ENCODE results near the gene EFCAB7. TPM values are rescaled to one million over a fixed set of nuclear protein-coding genes. Genes with fewer than 3 reads are reported as not detected.

EFCAB7 gene
- total RNA-seq, 1 experiment from 2014 or later, result 9.6 TPM

- Mint-ChIP-seq H3K27me3 (ENCODE audit: unreplicated experiment) (no peaks in the 10 kb centered on the region), H3K9me3 (ENCODE audit: low read depth, unreplicated experiment) (no peaks in the 10 kb centered on the region), H3K27ac (ENCODE audit: unreplicated experiment) (no peak overlapping the region), H3K36me3 (ENCODE audit: insufficient read depth, unreplicated experiment) (no peaks in the 10 kb centered on the region), H3K4me3 (ENCODE audit: low read depth, unreplicated experiment) (no peak overlapping the region), H3K4me1 (ENCODE audit: low read depth, unreplicated experiment) (peaks cover 42% of the 10 kb centered on the region)
- BruUV-seq (replicated peaks), result no TSS peak
- intact Hi-C loops (cut with micrococcal nuclease; ENCODE audit: unreplicated experiment), result loop anchor here (2.0 to 5.0 kb wide), 3 partner anchors 75 to 303 kb away; no protein-coding TSS in a partner anchor
- CTCF ChIA-PET, result interaction anchor here (0.7 to 2.1 kb wide), 4 partner anchors 24 to 74 kb away, joined by 3 to 6 read pairs (median 3); no protein-coding TSS in a partner anchor
- DNase-seq, result no peak
- no peak for TF ChIP-seq CTCF (IDR thresholded peaks at IDR 0.05; ENCODE audit: unreplicated experiment)
Observed at GRCh38 chr1:63617450-63617849, 94.1 kb downstream of the EFCAB7 start.

GRCh38 chr1:63618011-63618410, 94.7 kb downstream of the EFCAB7 start:
- no peaks in the 10 kb centered on the region for H3K27me3 Mint-ChIP-seq (ENCODE audit: unreplicated experiment)
- no peak overlapping the region for H3K27ac Mint-ChIP-seq (ENCODE audit: unreplicated experiment)
- peaks cover 40% of the 10 kb centered on the region for H3K4me1 Mint-ChIP-seq (ENCODE audit: low read depth, unreplicated experiment)
- intact Hi-C loops (cut with micrococcal nuclease; ENCODE audit: unreplicated experiment), result loop anchor here (5.0 kb wide), 1 partner anchor 159 kb away; no protein-coding TSS in a partner anchor
- H3K36me3 Mint-ChIP-seq (ENCODE audit: insufficient read depth, unreplicated experiment), result no peaks in the 10 kb centered on the region
- DNase-seq, result no peak
- TF ChIP-seq CTCF (IDR thresholded peaks at IDR 0.05; ENCODE audit: unreplicated experiment), result no peak
- CTCF ChIA-PET, result interaction anchor here (0.7 to 2.1 kb wide), 3 partner anchors 45 to 74 kb away, joined by 3 to 6 read pairs (median 3); no protein-coding TSS in a partner anchor
- no TSS peak for BruUV-seq (replicated peaks)
- no peak overlapping the region for H3K4me3 Mint-ChIP-seq (ENCODE audit: low read depth, unreplicated experiment)
- H3K9me3 Mint-ChIP-seq (ENCODE audit: low read depth, unreplicated experiment), result no peaks in the 10 kb centered on the region

- Mint-ChIP-seq H3K36me3 (ENCODE audit: insufficient read depth, unreplicated experiment) (no peaks in the 10 kb centered on the region), H3K9me3 (ENCODE audit: low read depth, unreplicated experiment) (no peaks in the 10 kb centered on the region), H3K27me3 (ENCODE audit: unreplicated experiment) (no peaks in the 10 kb centered on the region), H3K4me3 (ENCODE audit: low read depth, unreplicated experiment) (no peak overlapping the region), H3K27ac (ENCODE audit: unreplicated experiment) (no peak overlapping the region), H3K4me1 (ENCODE audit: low read depth, unreplicated experiment) (peaks cover 48% of the 10 kb centered on the region)
- no peak for DNase-seq
- BruUV-seq (replicated peaks), result no TSS peak
- CTCF ChIA-PET, result interaction anchor here (0.6 kb wide), 1 partner anchor 387 kb away, joined by 3 read pairs; no protein-coding TSS in a partner anchor
- intact Hi-C loops (cut with micrococcal nuclease; ENCODE audit: unreplicated experiment), result loop anchor here (5.0 kb wide), 1 partner anchor 158 kb away; no protein-coding TSS in a partner anchor
- no peak for TF ChIP-seq CTCF (IDR thresholded peaks at IDR 0.05; ENCODE audit: unreplicated experiment)
Observed at GRCh38 chr1:63619558-63619957, 96.2 kb downstream of the EFCAB7 start.

- Mint-ChIP-seq H3K27ac (ENCODE audit: unreplicated experiment) (no peak overlapping the region), H3K36me3 (ENCODE audit: insufficient read depth, unreplicated experiment) (no peaks in the 10 kb centered on the region), H3K4me3 (ENCODE audit: low read depth, unreplicated experiment) (no peak overlapping the region), H3K27me3 (ENCODE audit: unreplicated experiment) (no peaks in the 10 kb centered on the region), H3K9me3 (ENCODE audit: low read depth, unreplicated experiment) (no peaks in the 10 kb centered on the region), H3K4me1 (ENCODE audit: low read depth, unreplicated experiment) (peaks cover 59% of the 10 kb centered on the region)
- CTCF ChIA-PET, result no interaction called here
- no TSS peak for BruUV-seq (replicated peaks)
- no peak for TF ChIP-seq CTCF (IDR thresholded peaks at IDR 0.05; ENCODE audit: unreplicated experiment)
- DNase-seq, result no peak
- intact Hi-C loops (cut with micrococcal nuclease; ENCODE audit: unreplicated experiment), result loop anchor here (2.0 kb wide), 1 partner anchor 42 kb away; no protein-coding TSS in a partner anchor
Observed at GRCh38 chr1:63620671-63621070, 97.3 kb downstream of the EFCAB7 start.
